GM18861 (cell line): ENCODE data around the gene STAMBP.
"Not testable (repeated sequence)": the region's sequence is repeated elsewhere in the genome, so short reads cannot be mapped to it uniquely, and the experiment has no call there.

ENCODE experiments used
- ATAC-seq: cut with Tn5 transposase; IDR thresholded peaks from one replicate; pipeline ENCODE4 v1.9.1; 2021; ENCODE audit not compliant: unreplicated experiment

Gene STAMBP

DNA sequence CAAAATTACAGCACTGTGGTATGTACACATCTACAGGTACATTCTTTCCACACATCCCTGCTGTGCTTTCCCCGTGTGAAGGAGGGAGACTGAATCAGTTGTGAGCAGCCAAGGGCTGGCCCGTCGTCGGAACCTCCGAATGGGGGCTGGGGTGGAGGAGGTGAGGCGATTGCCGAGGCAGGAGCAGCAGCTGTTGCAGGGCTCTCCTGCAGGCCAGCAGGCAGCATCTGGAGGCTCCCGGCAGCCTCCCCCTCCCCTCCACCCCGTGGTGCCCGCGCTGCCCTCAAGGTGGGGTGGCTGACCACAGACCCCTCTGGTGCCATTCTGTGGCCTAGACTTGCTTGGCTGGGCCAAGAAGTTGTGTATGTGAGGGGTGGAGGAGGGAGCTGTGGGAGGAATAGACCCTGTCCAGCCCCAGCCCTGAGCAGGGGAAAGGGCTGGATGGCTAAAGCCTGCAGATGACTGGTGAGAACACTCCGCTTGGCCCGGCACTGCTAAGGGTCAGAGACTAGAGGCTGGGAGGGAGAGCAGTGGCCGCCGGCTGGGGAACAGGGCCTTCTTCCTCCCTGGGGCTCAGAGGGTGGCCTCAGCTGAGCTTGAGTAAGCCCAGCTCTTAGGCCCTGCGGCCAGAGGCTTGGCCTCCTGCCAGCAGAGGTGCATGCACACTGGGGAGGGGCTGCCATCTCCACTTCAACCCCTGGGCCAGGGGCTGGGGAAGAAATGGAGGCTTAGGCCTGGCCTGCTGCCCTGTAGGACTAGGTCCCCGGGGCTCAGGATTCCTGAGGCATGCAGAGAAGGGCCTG is 7.6 kb downstream of the STAMBP start:
- no peak for ATAC-seq

DNA sequence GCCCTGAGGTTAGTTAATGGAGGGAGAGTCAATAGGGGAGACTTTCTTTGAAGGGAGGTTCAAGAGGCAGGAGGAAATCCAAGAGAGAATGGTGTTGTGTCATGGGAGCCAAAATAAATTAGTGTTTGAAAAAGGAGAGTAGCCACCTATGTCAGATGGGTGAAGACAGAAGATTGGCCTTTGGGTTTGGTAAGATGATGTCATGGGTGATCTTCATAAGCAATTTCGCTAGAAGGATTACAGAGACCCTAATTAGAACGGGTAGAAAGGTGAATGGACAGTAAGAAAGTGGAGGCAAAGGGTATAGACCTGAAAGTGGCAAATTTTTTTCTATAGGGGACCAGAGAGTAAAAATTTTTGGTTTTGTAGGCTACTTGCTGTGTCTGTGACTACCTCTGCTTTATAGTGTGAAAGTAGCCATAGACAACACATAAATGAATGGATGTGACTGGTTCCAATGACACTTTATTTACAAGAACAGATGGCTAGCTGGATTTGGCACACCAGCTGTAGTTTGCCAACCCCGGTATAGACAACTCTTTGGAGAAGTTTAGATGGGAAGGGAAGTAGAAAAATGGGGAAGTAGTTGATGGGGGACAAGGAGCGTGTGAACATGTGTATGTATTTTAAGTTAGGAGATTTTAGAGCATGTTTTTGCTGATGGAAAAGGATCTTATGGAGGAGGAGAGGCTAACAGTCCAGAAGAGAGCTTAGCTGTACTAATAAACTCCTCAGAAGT is 9.3 kb downstream of the STAMBP start:
- no peak for ATAC-seq

DNA sequence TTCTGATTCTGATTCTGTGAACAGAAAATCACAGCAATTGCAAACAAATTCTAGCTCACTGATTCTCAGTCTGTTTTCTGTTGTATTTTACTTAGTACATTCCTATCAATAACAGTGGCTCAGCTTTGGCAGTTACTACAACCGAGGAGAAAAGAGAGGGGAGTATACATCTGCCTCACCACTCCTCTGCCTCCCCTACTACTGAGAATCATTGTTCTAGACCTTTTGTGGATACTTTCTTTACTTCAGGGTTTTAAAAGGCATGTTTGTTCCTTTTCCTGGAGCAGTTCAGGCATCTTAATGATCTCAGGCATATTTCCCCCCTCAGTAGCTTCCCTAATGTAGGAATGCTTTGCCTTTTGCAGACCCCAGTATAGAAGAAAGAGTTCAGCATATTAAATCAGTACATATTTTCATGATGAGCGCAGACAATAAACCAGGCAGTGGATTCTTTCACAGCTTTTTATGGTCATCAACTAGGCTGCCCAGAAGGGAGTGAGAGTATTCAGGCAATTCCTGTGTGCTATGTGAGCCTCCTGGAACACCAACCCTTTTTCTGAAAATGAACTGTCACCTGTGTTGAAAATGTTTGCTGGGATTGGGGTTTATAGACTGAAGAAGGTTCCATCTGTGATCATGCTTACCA is 10.3 kb downstream of the STAMBP start:
- no peak for ATAC-seq

DNA sequence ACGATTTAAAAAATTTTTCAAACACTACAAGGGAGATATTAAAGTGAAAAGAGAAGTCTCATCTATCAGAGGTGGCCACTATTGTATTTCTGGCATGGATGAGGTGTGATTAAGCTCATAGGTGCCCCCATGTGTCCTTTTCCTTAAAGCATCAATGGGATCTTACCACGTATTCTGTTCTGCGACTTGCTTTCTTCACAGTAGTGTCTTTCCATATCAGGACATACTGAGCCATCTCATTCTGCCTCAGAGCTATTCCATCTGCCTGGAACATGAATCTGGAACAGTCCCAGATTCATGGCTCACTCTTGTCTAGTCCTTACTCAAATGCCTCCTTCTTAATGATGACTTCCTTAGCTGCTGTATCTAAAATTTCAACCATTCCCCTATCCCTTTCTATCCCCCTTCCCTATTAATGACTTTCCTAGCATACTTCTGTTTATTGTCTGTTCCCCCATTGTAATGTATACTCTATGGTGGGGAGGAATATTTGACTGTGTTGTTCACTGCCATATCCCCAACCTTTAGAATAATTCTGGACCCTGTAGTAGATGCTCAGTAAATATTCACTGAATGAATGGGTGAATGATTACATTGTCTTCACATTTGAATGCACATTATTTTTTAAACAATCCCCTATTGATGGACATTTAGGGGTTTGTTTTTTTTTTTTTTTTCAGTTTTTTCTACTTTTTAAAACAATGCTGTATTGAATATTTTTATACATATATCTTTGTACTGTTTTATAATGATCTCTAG is 11.1 kb downstream of the STAMBP start:
- ATAC-seq = no peak

DNA sequence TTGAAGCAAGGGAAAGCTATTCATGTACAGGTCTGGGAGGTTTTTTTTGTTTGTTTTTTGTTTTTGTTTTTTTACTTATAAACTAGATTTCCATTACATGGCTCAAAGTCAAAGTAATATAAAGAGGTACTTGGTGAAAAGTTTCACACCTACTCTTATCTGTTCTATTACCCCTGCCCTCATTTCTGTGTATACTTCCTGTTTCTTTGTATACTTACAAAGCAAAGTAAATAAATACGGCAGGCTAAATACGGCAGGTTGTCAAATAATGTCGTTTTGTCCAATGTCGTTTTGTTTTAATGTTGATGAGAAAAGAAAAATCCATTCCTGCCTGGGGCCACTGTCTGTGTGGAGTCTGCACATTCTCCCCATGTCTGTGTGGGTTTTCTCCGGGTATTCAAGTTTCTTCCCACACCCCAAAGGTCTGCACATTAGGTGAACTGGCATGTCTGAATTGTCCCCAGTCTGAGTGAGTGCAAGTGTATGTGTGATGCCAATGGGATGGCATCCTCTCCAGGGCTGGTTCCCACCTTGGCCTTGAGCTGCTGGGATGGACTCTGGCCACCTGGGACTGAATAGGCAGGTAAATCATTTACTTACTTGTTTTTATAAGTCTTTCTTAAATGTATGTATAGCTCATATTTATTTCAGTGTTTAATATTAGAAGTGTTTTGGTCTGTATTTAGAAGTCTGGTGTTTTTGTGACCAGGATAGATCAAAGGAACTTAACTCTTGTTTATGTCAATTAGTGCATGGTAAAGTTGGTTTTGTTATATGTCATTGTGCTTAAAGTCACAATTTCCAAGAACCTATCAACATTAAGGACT is 13.4 kb downstream of the STAMBP start:
- no peak for ATAC-seq

DNA sequence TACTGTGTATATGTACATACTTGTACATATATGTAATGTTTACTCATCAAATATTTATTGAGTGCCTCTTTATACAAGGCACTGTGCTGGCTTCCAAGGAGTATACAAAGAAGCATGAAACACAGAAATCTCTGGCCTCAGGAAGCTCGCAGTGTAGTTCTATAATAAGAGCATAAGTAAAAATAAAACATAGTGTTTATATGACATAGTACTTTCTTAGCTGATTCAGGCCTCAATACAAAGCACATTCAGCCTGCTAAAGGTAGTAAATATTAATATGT is 13.9 kb downstream of the STAMBP start:
- no peak for ATAC-seq

DNA sequence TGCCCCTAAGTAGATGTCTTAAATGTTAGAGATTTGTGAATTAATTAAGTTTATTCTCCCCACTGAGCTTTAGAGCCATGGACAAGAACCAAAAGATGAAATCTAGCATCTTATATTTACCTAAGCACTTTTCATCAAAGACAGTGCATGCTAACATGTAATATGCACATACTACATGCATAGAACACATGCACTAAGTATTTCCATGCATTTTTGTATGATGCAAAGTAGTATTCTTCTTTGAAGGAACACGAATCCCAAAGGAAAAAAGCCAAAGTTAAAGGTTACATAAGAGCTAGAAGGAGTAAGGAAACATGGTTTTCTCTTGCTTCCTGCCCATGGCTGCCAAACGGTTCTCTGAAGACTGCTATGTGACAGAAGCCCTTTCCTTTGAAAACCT is 15.3 kb downstream of the STAMBP start:
- ATAC-seq = no peak

DNA sequence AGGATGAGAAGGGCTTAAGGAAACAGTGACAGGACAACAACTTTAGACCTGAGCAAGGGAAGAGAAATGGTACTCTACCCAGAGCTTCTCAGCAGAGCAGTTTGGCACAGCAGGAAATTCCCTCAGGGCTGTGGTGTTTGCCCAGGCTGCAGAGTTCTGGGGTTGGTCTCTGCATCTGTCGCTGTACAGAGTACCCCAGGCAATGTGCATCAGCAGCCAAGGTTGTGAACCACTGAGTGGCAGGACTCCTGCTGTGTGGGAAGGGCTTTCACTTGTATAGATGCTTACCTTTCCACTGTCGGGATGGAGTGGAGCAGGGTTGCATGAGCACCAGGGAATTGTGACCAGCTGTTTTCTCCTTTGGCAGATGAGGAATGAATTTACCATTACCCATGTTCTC is 21.2 kb downstream of the STAMBP start:
- ATAC-seq = no peak

DNA sequence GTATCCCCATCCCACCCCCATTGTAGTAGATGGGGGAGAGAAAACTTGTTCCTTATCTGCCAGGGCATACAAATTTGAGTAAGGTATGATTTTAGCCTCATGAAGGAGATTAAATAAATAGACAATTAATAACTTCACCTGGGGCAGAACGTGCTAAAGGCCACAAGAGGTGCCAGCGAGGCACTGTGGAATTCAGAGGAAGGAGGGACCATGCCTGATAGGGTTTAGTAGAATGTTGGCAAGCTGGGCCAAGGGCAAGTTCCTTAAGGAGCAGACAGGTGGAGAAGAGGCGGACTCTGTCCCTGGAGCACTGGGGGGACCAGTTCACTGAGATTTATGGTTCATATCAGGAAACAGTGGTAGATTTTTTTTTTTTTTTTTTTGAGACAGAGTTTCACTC is 22.5 kb downstream of the STAMBP start:
- no peak for ATAC-seq

DNA sequence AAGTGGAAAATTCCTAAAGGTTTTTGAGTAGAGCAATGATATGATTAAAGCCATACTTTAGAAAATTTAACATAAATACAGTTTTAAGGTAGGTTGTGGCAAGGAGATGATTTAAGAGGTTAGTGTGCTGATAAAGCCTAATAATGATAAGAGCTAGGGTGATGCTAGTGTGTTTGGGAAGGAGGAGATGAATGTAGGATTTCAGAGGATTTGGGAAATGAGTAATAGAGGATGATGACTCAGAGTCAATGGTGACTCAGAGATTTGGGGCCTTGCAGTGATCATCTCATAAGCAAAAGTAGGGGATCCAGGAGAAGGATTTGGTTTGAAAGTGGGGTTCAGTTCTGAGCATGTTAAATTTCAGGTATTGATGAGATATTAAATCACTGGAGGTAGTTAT is 23.3 kb downstream of the STAMBP start:
- no peak for ATAC-seq

DNA sequence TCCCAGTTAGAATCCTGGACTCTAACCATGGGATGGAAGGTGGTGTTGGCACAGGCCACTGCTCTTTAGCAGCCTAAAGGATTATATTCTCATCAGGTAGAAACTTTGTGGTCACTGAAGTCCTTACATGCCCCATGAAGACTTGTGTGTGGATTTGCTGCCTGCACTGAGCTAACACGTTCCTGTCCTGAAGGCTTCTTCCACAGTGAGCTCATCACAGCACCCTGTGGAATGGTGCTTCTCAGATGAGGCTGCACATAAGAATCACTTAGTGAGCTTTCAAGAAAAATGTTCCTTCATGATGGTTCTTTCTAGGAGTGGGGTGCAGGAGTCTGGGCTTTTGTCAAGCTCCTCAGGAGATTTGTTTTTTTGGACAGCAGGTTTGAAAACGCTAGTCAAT is 26.8 kb downstream of the STAMBP start:
- ATAC-seq = no peak

DNA sequence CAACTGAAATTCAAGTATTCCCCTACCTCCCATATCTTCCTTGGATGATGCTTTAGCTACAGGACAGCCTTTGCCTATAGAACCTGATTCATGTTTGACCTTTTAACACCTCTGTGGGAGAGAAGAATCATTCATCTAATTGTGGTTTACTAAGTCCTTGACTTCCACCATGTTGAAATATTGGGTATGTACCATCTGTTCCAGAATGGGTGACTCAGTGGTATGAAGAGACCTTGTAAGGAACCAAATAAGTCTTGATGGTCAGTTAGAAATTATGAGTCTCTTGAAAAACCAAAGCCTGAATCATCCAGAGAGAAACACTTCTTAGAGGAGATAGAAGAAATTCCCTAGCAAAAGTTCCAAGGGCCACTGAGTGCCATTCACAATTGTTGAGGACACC is 27.5 kb downstream of the STAMBP start:
- ATAC-seq = no peak

DNA sequence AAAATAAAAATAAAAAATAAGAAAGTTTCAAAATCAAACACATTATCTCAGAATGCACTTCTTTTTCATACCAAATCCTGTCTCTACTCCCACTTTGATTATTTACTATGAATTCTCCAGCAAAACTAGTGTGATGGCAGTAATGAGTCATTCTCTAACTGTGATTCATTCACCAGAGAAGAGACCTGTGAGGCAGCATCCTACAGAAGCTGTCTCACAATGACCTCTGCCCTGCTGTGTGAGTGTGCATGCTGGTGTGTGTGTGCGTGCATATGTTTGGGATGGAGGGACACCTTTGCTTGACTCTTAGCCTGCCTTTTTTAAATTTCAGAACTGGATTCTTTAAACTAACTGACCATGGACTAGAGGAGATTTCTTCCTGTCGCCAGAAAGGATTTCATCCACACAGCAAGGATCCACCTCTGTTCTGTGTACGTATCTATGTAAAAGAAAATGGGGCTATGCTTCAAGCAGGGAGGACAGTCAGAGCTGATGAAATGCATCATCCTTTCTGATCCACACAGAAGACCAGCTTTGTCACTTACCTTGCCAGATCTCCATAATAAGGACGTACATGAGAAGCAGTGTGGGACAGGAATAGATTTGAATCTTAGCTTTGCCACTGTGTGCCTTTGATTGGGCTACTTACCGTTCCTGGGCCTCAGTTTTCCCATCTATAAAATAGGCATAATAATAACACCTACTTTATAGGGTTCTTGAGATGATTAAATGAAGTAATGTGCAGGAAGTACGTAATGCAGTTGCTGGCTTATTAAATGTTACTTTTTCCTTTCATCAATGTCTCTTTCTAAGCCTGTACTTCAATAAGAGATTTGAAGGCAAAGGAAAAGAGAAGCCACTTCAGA is 31.2 kb downstream of the STAMBP start:
- no peak for ATAC-seq

DNA sequence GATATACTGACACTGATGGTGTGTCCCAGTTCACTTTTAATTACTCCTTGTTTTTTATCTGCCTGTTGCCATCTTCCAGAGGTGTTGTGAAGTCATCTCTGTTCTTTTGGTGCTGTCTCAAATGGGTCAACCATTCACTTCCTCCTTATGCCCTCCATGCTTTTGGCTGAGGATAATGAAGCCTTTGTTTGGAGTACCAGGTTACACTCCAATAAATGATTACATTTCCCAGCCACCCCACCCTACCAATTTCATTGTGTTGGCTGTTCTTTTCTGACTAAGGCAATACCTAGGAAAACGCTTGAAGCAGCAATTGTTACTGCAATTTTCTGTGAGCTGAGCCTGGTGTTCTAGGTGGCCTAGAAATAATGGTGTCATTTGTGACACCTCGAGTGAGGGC is 34.2 kb downstream of the STAMBP start:
- ATAC-seq = no peak

DNA sequence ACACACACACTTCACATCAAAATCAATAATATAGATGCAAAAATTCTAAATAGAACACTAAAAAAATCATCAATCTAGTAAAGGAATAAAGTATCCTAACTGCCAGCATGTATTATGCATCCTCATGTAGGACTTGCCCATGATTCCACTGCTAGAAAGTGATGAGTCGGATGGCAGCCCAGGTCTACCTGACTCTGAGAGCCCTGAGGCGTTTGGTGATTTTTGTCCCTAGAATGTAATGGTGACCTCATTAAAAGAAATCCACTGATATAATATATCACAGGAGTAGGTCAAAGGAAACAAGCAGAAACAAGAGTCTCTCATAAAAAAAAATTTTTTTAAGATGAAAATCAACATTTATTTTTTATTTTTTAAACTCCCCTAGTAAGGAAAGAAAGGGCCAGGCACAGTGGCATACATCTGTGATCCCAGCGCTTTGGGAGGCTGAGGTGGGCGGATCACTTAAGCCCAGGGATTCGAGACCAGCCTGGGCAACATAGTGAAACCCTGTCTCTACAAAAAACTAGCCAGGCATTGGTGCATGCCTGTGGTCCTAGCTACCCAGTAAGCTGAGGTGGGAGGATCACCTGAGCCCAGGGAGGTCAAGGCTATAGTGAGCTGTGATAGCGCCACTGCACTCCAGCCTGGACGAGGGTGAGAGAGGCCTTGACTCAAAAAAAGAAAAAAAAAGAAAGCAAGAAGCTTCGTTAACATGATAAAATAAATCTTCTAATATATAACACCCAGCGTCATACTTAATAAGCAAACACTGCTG is 39.6 kb downstream of the STAMBP start:
- ATAC-seq = no peak

DNA sequence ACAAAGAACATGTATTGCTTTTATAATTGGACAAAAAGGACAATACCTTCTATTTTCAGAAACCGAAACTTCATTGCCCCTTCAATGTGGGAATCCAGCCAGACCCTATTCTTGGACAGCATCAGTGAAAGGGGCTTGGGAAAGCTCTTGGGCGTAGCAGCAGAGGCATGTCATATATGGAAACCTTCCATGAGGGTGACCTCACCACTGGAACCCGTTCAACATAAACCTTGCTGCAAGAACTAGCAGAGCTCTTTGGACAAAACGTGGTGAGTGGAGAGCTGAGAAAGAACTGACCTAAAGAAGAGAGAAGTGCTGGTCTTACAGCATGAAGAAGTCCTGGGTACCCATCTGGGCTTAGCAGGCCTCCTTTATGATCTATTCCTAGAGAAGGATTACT is 41.3 kb downstream of the STAMBP start:
- ATAC-seq = no peak

DNA sequence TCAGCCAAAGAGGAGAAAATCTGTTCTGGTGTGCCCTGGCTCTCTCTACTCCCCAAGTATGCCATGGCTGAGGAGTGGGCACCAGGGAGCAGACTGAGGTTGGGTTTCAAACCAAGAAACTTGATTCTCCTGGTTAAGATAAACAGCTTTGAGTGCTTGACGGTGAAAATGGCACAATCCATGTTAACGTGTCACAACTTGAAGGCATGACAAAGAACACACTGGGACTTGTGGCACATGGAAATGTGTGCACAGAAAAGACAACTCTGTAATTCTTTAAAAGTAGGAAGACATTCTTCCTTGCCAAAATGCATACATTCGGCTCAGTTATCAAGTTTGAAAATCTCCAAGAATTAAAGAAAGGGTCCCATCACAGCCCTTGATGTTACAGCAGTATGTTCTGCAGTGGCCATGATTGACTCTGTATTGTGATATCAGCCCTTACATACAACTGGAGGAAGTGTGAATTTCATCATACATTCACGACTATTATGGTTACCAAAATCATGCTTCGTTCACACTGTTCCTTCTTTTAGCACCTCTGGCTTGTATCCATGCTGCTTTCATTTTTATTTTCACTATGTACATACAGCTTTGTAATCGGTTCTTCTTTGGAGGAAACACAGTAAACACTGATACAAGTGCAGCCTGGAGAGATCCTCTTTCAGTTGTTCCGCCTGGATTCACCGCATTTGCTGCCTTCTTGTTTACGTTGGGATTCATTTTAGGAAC is 48.5 kb downstream of the STAMBP start:
- ATAC-seq = no peak

DNA sequence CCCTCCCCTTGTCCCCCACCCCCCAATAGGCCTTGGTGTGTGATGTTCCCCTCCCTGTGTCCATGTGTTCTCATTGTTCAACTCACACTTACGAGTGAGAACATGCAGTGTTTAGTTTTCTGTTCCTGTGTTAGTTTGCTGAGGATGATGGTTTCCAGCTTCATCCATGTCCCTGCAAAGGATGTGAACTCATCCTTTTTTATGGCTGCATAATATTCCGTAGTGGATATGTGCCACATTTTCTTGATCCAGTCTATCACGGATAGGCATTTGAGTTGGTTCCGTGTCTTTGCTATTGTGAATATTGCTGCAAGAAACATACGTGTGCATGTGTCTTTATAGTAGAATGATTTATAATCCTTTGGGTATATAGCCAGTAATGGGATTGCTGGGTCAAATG is 49.2 kb downstream of the STAMBP start:
- not testable (repeated sequence) for ATAC-seq
